HEK293T (cell line): ENCODE data around the gene RYR3.

Experiments
- ARNT ChIP-seq: fragments of 450-650 bp; IDR thresholded peaks from 2 replicates; pipeline ENCODE4 v1.6.1; 2017; ENCODE audit warnings: mild to moderate bottlenecking
- BHLHE40 ChIP-seq: fragments of 450-650 bp; IDR thresholded peaks from 2 replicates; pipeline ENCODE4 v1.6.1; 2016; ENCODE audit warnings: mild to moderate bottlenecking, moderate library complexity, borderline replicate concordance
- CTBP1 ChIP-seq: fragments of 450-650 bp; IDR thresholded peaks from 2 replicates; pipeline ENCODE4 v1.6.1; 2016; ENCODE audit warnings: borderline replicate concordance
- ELF4 ChIP-seq: fragments of 450-650 bp; IDR thresholded peaks from 2 replicates; pipeline ENCODE4 v1.6.1; 2017; ENCODE audit warnings: antibody characterized with exemption
- L3MBTL2 ChIP-seq: fragments of 450-650 bp; conservative IDR thresholded peaks from 2 replicates; pipeline ENCODE4 v1.6.1; 2016; ENCODE audit warnings: mild to moderate bottlenecking
- LEF1 ChIP-seq: fragments of 450-650 bp; IDR thresholded peaks from 2 replicates; pipeline ENCODE4 v1.6.1; 2017; ENCODE audit warnings: mild to moderate bottlenecking, borderline replicate concordance
- SP1 ChIP-seq: fragments of 450-650 bp; IDR thresholded peaks from 2 replicates; pipeline ENCODE4 v1.6.1; 2017
- SUZ12 ChIP-seq: fragments of 450-650 bp; IDR thresholded peaks from 2 replicates; pipeline ENCODE4 v1.6.1; 2016; ENCODE audit warnings: mild to moderate bottlenecking
- TARDBP ChIP-seq: fragments of 450-650 bp; IDR thresholded peaks from 2 replicates; pipeline ENCODE4 v1.6.1; 2016
- TF ChIP-seq, protein P1 (sequence below): fragments of 450-650 bp; IDR thresholded peaks from 2 replicates; pipeline ENCODE4 v1.6.1; 2016

DNA sequence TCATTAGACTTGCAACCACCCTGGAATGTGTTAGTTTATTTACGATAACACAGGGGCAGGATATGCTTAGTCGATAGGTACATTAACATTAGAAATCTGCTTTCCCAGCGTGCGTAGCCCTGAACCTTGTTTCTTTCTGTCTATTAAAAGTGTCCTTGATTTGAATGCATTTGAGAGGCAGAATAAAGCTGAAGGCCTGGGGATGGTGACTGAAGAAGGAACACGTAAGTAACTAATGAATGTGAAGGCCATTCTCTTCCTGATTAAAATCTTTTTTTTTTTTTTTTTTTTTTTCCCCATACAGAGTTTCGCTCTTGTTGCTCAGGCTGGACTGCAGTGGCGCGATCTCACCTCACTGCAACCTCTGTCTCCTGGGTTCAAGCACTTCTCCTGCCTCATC is 514.7 kb downstream of the RYR3 start:
- no peak for TF ChIP-seq SUZ12
- no peak for TF ChIP-seq CTBP1
- TF ChIP-seq LEF1 = no peak
- TF ChIP-seq BHLHE40 = no peak
- no peak for TF ChIP-seq ARNT
- no peak for TF ChIP-seq TARDBP
- no peak for TF ChIP-seq SP1
- no peak for TF ChIP-seq L3MBTL2
- no peak for TF ChIP-seq ELF4
- TF ChIP-seq, protein P1, sequence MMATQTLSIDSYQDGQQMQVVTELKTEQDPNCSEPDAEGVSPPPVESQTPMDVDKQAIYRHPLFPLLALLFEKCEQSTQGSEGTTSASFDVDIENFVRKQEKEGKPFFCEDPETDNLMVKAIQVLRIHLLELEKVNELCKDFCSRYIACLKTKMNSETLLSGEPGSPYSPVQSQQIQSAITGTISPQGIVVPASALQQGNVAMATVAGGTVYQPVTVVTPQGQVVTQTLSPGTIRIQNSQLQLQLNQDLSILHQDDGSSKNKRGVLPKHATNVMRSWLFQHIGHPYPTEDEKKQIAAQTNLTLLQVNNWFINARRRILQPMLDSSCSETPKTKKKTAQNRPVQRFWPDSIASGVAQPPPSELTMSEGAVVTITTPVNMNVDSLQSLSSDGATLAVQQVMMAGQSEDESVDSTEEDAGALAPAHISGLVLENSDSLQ = no peak
